ENCODE results near the gene TEAD1.

DNA sequence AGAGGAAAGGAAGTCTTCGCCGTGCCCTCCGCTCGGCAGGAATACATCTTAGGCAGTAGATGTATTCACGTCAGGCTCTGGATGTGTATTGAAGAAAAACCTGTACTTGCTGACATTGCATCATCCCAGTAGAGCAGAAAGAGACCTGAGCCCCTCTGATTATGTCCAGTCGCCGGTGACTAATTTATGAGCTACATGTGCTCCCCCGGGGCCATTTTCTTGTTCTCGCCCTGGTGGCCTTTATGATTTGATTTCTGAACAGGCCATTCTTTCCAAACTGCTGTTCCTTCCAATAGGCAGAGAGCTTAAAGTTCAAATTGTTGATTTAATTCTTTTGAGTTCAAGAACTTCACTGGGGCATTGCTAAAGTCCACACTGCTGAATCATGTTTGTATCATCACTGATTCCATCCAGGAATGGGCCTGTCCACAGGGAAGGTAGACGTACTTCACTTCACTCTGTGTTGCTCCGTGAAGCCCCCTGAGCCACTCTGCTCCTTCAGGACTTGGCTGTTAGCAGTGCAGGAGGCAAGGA lies 197.6 kb downstream of the TEAD1 start:
- TF ChIP-seq, protein P1, sequence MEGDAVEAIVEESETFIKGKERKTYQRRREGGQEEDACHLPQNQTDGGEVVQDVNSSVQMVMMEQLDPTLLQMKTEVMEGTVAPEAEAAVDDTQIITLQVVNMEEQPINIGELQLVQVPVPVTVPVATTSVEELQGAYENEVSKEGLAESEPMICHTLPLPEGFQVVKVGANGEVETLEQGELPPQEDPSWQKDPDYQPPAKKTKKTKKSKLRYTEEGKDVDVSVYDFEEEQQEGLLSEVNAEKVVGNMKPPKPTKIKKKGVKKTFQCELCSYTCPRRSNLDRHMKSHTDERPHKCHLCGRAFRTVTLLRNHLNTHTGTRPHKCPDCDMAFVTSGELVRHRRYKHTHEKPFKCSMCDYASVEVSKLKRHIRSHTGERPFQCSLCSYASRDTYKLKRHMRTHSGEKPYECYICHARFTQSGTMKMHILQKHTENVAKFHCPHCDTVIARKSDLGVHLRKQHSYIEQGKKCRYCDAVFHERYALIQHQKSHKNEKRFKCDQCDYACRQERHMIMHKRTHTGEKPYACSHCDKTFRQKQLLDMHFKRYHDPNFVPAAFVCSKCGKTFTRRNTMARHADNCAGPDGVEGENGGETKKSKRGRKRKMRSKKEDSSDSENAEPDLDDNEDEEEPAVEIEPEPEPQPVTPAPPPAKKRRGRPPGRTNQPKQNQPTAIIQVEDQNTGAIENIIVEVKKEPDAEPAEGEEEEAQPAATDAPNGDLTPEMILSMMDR (IDR thresholded peaks at IDR 0.05), result no peak
- TF ChIP-seq POLR2A (IDR thresholded peaks at IDR 0.05), result no peak
